ENCODE results near the gene RAB25. TPM values are rescaled to one million over a fixed set of nuclear protein-coding genes. Genes with fewer than 3 reads are reported as not detected.

Gene RAB25
- polyA plus RNA-seq, 1 donor from 2014 or later = 1.3 TPM

- no peak overlapping the region for H3K9ac ChIP-seq (ENCODE audit: low read length)
- H3K79me2 ChIP-seq (replicated peaks; ENCODE audit: insufficient read depth, low read length) = peaks cover 21% of the 10 kb centered on the region
- no peak overlapping the region for H3K4me2 ChIP-seq (ENCODE audit: low read length)
- no peaks in the 10 kb centered on the region for H3K9me3 ChIP-seq (ENCODE audit: low read length)
- no peak overlapping the region for H3K27ac ChIP-seq (ENCODE audit: low read length)
- no peaks in the 10 kb centered on the region for H3K36me3 ChIP-seq (ENCODE audit: insufficient read depth, low read length)
- no peak overlapping the region for H3K4me3 ChIP-seq (ENCODE audit: low read length)
- H4K20me1 ChIP-seq (ENCODE audit: insufficient read depth) = no peaks in the 10 kb centered on the region
- H3F3A ChIP-seq (ENCODE audit: insufficient read depth, low read length, poor library complexity, severe bottlenecking) = no peaks in the 10 kb centered on the region
- no peaks in the 10 kb centered on the region for H3K27me3 ChIP-seq (ENCODE audit: insufficient read depth, low read depth, low read length)
- no peak for TF ChIP-seq SMC3 (conservative IDR thresholded peaks at IDR 0.05; ENCODE audit: poor library complexity)
- no peak for TF ChIP-seq POLR2AphosphoS5 (IDR thresholded peaks at IDR 0.05)
- no peak for TF ChIP-seq EZH2 (IDR thresholded peaks at IDR 0.05; ENCODE audit: borderline replicate concordance, insufficient read depth, low read length, poor library complexity, severe bottlenecking)
- no peak for TF ChIP-seq RAD21 (conservative IDR thresholded peaks at IDR 0.05)
- TF ChIP-seq EP300 (conservative IDR thresholded peaks at IDR 0.05; ENCODE audit: poor library complexity, severe bottlenecking) = no peak
- TF ChIP-seq TAF1 (IDR thresholded peaks at IDR 0.05; ENCODE audit: low read depth) = no peak
- TF ChIP-seq REST (IDR thresholded peaks at IDR 0.05; ENCODE audit: borderline replicate concordance) = no peak
- TF ChIP-seq MXI1 (conservative IDR thresholded peaks at IDR 0.05; ENCODE audit: poor library complexity, severe bottlenecking) = no peak
- TF ChIP-seq CTCF (IDR thresholded peaks at IDR 0.05; ENCODE audit: poor library complexity, severe bottlenecking) = no peak
- H3K9me2 ChIP-seq (ENCODE audit: insufficient read depth, low read length) = no peaks in the 10 kb centered on the region
- no peak overlapping the region for H2AFZ ChIP-seq (ENCODE audit: low read depth, low read length)
These were observed 39.0 kb upstream of the RAB25 start for GRCh38 chr1:156021954-156022353.

GRCh38 chr1:156024801-156025200 lies 36.2 kb upstream of the RAB25 start:
- no peaks in the 10 kb centered on the region for H3F3A ChIP-seq (ENCODE audit: insufficient read depth, low read length, poor library complexity, severe bottlenecking)
- no peak for TF ChIP-seq CTCF (IDR thresholded peaks at IDR 0.05; ENCODE audit: poor library complexity, severe bottlenecking)
- no peak for TF ChIP-seq TAF1 (IDR thresholded peaks at IDR 0.05; ENCODE audit: low read depth)
- TF ChIP-seq POLR2AphosphoS5 (IDR thresholded peaks at IDR 0.05) = no peak
- TF ChIP-seq REST (IDR thresholded peaks at IDR 0.05; ENCODE audit: borderline replicate concordance) = no peak
- TF ChIP-seq RAD21 (conservative IDR thresholded peaks at IDR 0.05) = no peak
- TF ChIP-seq EZH2 (IDR thresholded peaks at IDR 0.05; ENCODE audit: borderline replicate concordance, insufficient read depth, low read length, poor library complexity, severe bottlenecking) = no peak
- H3K9me2 ChIP-seq (ENCODE audit: insufficient read depth, low read length) = no peaks in the 10 kb centered on the region
- no peak overlapping the region for H3K9ac ChIP-seq (ENCODE audit: low read length)
- no peak overlapping the region for H2AFZ ChIP-seq (ENCODE audit: low read depth, low read length)
- no peaks in the 10 kb centered on the region for H3K27me3 ChIP-seq (ENCODE audit: insufficient read depth, low read depth, low read length)
- H3K9me3 ChIP-seq (ENCODE audit: low read length) = no peaks in the 10 kb centered on the region
- H3K27ac ChIP-seq (ENCODE audit: low read length) = no peak overlapping the region
- peaks cover 8% of the 10 kb centered on the region for H3K79me2 ChIP-seq (replicated peaks; ENCODE audit: insufficient read depth, low read length)
- H3K4me3 ChIP-seq (ENCODE audit: low read length) = no peak overlapping the region
- H3K36me3 ChIP-seq (ENCODE audit: insufficient read depth, low read length) = no peaks in the 10 kb centered on the region
- H3K4me2 ChIP-seq (ENCODE audit: low read length) = no peak overlapping the region
- H4K20me1 ChIP-seq (ENCODE audit: insufficient read depth) = no peaks in the 10 kb centered on the region
